ENCODE results near the gene POMT2. TPM values are rescaled to one million over a fixed set of nuclear protein-coding genes. Genes with fewer than 3 reads are reported as not detected.

Gene POMT2
- total RNA-seq, 1 donor from 2014 or later, result 29.4 TPM

GRCh38 chr14:77251870-77252269 is 68.8 kb downstream of the POMT2 start:
- no peaks in the 10 kb centered on the region for H3K9me3 ChIP-seq
- no peaks in the 10 kb centered on the region for H3K36me3 ChIP-seq
- no peak for ATAC-seq
- no peaks in the 10 kb centered on the region for H3K4me1 ChIP-seq
- H3K27ac ChIP-seq, result no peak overlapping the region
- no peak for DNase-seq
- H3K27me3 ChIP-seq, result peaks cover 5% of the 10 kb centered on the region
- no peak overlapping the region for H3K4me3 ChIP-seq
- no peak for TF ChIP-seq CTCF (IDR thresholded peaks at IDR 0.05)
- intact Hi-C loops (cut with DNase I), result no loop called here

GRCh38 chr14:77250927-77251326 is 69.8 kb downstream of the POMT2 start:
- no peak for TF ChIP-seq CTCF (IDR thresholded peaks at IDR 0.05)
- Histone ChIP-seq H3K27ac (no peak overlapping the region), H3K4me1 (no peaks in the 10 kb centered on the region), H3K4me3 (no peak overlapping the region), H3K36me3 (no peaks in the 10 kb centered on the region), H3K27me3 (peaks cover 5% of the 10 kb centered on the region), H3K9me3 (no peaks in the 10 kb centered on the region)
- intact Hi-C loops (cut with DNase I), result no loop called here
- no peak for DNase-seq
- no peak for ATAC-seq

GRCh38 chr14:77249286-77249685 is 71.4 kb downstream of the POMT2 start:
- no peak for ATAC-seq
- Histone ChIP-seq H3K9me3 (no peaks in the 10 kb centered on the region), H3K36me3 (no peaks in the 10 kb centered on the region), H3K4me3 (no peak overlapping the region), H3K27me3 (peaks cover 5% of the 10 kb centered on the region), H3K4me1 (no peaks in the 10 kb centered on the region), H3K27ac (no peak overlapping the region)
- DNase-seq, result no peak
- intact Hi-C loops (cut with DNase I), result no loop called here
- TF ChIP-seq CTCF (IDR thresholded peaks at IDR 0.05), result no peak

- Histone ChIP-seq H3K4me1 (no peaks in the 10 kb centered on the region), H3K36me3 (no peaks in the 10 kb centered on the region), H3K4me3 (no peak overlapping the region), H3K27ac (no peak overlapping the region), H3K27me3 (peaks cover under 1% of the 10 kb centered on the region), H3K9me3 (no peaks in the 10 kb centered on the region)
- DNase-seq (no peak), ATAC-seq (no peak)
- intact Hi-C loops (cut with DNase I), result no loop called here
- no peak for TF ChIP-seq CTCF (IDR thresholded peaks at IDR 0.05)
These were observed 72.0 kb downstream of the POMT2 start for GRCh38 chr14:77248666-77249065.

- no peak overlapping the region for H3K4me3 ChIP-seq
These were observed 73.9 kb downstream of the POMT2 start for GRCh38 chr14:77246784-77247183.

More at GRCh38 chr14:77246784-77247183, 73.9 kb downstream of the POMT2 start:
- no peaks in the 10 kb centered on the region for H3K36me3 ChIP-seq
- DNase-seq (no peak), ATAC-seq (no peak)
- no peaks in the 10 kb centered on the region for H3K27me3 ChIP-seq
- no peak for TF ChIP-seq CTCF (IDR thresholded peaks at IDR 0.05)
- intact Hi-C loops (cut with DNase I), result no loop called here
- H3K4me1 ChIP-seq, result no peaks in the 10 kb centered on the region
- H3K27ac ChIP-seq, result no peak overlapping the region
- no peaks in the 10 kb centered on the region for H3K9me3 ChIP-seq

Measured in upper lobe of right lung (tissue), 1 donor.